Activated naive CD4-positive, alpha-beta T cell treated with anti-CD3 and anti-CD28 coated beads for 36 hours (primary cell): ENCODE measurements around the gene CEP104. TPM values are rescaled to one million over a fixed set of nuclear protein-coding genes. Genes with fewer than 3 reads are reported as not detected.
"Not testable (repeated sequence)": the region's sequence is repeated elsewhere in the genome, so short reads cannot be mapped to it uniquely, and the experiment has no call there.

Source experiments
- CTCF ChIA-PET: fragments of 350-600 bp; sonication (Branson Sonifier 250); formaldehyde crosslinking; loops from one replicate; lab custom pipeline; 2021; ENCODE audit warnings: antibody characterized with exemption; lab: Charles Lee
- DNase-seq: peaks from one replicate; pipeline ENCODE4 v3.0.0-alpha.2; 2020
- H3K27ac Mint-ChIP-seq: one replicate; pipeline ENCODE4 v1.8.0; 2021; ENCODE audit warnings: mild to moderate bottlenecking, mixed read lengths
- H3K27me3 Mint-ChIP-seq: one replicate; pipeline ENCODE4 v1.8.0; 2021; ENCODE audit warnings: low read depth, mixed read lengths
- H3K36me3 Mint-ChIP-seq: one replicate; pipeline ENCODE4 v1.8.0; 2021; ENCODE audit warnings: low read depth, mixed read lengths
- H3K4me1 Mint-ChIP-seq: one replicate; pipeline ENCODE4 v1.8.0; 2021; ENCODE audit warnings: low read depth, mixed read lengths
- H3K4me3 Mint-ChIP-seq: one replicate; pipeline ENCODE4 v1.8.0; 2021; ENCODE audit warnings: mild to moderate bottlenecking, moderate library complexity, mixed read lengths
- H3K9me3 Mint-ChIP-seq: one replicate; pipeline ENCODE4 v1.8.0; 2021; ENCODE audit warnings: mixed read lengths
- intact Hi-C: fragments of 100-400 bp; cut with micrococcal nuclease; formaldehyde crosslinking; loops from one replicate; pipeline ENCODE4 v1.15.1; 2023
- total RNA-seq, 2 experiments: library from RNA; stranded (reverse); gene quantifications; one replicate each; pipeline ENCODE4 v1.2.3, GENCODE V29; 2021

The CEP104 gene
- total RNA-seq, 2 experiments from 2014 or later: 25.4 to 27.3 TPM

- Mint-ChIP-seq H3K27ac (no peak overlapping the region), H3K9me3 (no peaks in the 10 kb centered on the region), H3K4me3 (no peak overlapping the region), H3K4me1 (no peaks in the 10 kb centered on the region), H3K27me3 (no peaks in the 10 kb centered on the region), H3K36me3 (peaks cover 13% of the 10 kb centered on the region)
- CTCF ChIA-PET: no interaction called here
- intact Hi-C loops: no loop called here
- no peak for DNase-seq
Measured at GRCh38 chr1:3816331-3817137, 40.5 kb downstream of the CEP104 start.

DNA sequence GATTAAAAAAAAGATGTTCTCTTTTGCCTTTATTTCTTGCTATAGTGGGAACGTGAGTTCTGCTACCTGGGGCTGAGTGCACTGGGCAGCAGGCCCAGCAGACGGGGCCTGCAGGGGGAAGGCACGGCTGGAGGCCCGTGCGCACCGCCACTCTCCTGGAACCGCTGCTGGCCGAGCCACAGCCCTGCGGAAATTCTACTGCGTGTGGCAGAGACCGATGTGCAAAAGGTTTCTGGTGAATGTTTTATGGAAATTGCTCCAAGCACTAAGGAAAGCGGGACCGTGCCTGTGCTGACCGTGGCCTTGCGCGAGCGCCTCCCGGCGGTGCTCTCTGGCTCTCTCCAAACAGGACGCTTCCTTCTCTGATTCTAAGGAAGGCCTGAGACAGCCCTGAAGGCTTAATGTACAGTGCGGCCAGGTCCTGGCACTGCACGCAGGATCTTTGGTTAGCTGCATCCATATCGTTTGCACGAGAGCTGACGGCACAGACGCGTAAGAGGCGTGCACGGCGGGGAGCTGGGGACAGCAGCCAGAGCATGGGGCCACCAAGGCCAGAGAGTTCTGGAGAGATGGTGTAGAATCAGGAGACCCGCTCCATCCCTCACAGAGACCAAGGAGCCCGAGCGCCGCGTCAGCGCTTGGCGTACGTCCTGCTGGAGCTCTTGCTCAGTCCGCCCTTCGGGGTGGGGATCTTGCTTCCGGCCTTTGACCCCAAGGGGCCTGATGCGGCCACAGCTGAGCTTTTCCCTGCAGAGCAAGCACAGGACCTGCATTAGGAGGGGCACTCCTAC lies 42.0 kb downstream of the CEP104 start:
- CTCF ChIA-PET: no interaction called here

DNA sequence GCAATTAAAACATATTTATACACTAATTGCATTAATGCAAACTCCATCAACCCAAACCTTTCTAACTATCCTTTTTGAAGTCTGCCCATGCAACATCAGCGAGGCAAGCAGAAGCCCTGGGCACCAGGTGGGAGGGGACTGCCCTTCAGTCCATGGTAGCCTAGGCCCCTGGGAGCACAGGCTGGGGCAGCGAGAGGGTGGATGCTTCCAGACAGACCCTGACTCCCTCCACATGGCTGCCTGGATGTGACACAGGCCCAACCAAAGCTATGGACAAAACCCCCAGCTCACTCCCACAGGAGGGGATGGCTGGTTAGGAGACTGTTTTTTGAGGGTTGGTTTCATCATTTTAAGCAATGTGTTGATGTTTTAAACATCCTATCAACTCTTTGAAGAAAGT lies 42.9 kb downstream of the CEP104 start:
- no peaks in the 10 kb centered on the region for H3K27me3 Mint-ChIP-seq
- intact Hi-C loops: no loop called here
- H3K4me3 Mint-ChIP-seq: no peak overlapping the region
- H3K36me3 Mint-ChIP-seq: peaks cover 5% of the 10 kb centered on the region
- no peaks in the 10 kb centered on the region for H3K9me3 Mint-ChIP-seq
- CTCF ChIA-PET: no interaction called here
- no peak overlapping the region for H3K27ac Mint-ChIP-seq
- H3K4me1 Mint-ChIP-seq: no peaks in the 10 kb centered on the region
- DNase-seq: no peak

More for the DNA sequence above, 42.0 kb downstream of the CEP104 start:
- intact Hi-C loops: no loop called here
- no peaks in the 10 kb centered on the region for H3K9me3 Mint-ChIP-seq
- peaks cover 11% of the 10 kb centered on the region for H3K36me3 Mint-ChIP-seq
- H3K27me3 Mint-ChIP-seq: no peaks in the 10 kb centered on the region
- H3K4me3 Mint-ChIP-seq: no peak overlapping the region
- H3K27ac Mint-ChIP-seq: no peak overlapping the region
- H3K4me1 Mint-ChIP-seq: no peaks in the 10 kb centered on the region
- DNase-seq: no peak

DNA sequence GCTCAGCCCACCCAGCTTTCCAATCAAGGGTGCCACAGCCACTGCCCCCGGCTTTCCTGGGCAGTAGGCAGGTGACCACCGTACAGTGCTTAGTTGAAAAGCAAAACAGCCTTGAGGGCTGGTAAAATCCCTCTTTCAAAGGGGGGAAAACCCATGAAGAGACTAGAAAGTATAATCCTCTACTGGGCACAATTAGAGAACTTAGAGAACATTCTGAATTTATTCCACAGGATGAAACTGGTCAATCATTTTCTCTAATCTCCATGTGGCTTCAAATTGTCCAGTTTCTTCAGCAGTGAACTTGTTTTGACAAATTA lies 45.5 kb downstream of the CEP104 start:
- no peak for DNase-seq
- CTCF ChIA-PET: interaction anchor here (1.3 kb wide), 1 partner anchor 12 kb away, joined by 3 read pairs; no protein-coding TSS in a partner anchor
- Mint-ChIP-seq H3K4me1 (no peaks in the 10 kb centered on the region), H3K36me3 (peaks cover 3% of the 10 kb centered on the region), H3K27me3 (no peaks in the 10 kb centered on the region), H3K27ac (no peak overlapping the region), H3K4me3 (no peak overlapping the region), H3K9me3 (no peaks in the 10 kb centered on the region)
- intact Hi-C loops: no loop called here

DNA sequence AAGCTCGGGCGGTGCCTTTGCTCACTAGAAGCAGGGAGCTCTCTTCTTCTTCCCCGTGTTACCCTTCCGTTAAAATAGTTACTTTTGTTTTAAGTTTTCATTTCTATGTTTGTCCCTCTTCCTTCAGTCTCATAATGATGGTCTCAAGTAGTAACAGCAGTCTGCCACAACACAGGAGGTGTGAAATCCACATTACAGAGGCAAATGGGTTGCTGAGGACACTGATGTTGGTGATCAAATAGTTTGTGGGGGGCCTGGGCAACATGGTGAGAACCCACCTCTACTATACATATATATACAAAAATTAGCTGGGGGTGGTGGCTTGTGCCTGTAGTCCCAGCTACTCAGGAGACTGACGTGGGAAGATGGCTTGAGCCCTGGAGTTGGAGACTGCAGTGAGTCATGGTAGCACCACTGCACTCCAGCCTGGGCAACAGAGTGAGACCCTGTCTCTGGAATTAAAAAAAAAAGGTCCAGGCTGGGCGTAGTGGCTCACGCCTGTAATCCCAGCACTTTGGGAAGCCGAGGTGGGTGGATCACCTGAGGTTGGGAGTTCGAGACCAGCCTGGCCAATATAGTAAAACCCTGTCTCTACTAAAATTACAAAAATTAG lies 46.8 kb downstream of the CEP104 start:
- DNase-seq, H3K4me3 Mint-ChIP-seq, H3K36me3 Mint-ChIP-seq, H3K27ac Mint-ChIP-seq, H3K9me3 Mint-ChIP-seq, H3K27me3 Mint-ChIP-seq, H3K4me1 Mint-ChIP-seq, intact Hi-C loops: not testable (repeated sequence)
- CTCF ChIA-PET: interaction anchor here (0.7 to 1.3 kb wide), 2 partner anchors 10 to 43 kb away, joined by 3 read pairs; no protein-coding TSS in a partner anchor

- intact Hi-C loops: no loop called here
- CTCF ChIA-PET: interaction anchor here (0.7 kb wide), 1 partner anchor 43 kb away, joined by 3 read pairs; no protein-coding TSS in a partner anchor
- Mint-ChIP-seq H3K4me1 (no peaks in the 10 kb centered on the region), H3K9me3 (no peaks in the 10 kb centered on the region), H3K27ac (no peak overlapping the region), H3K4me3 (no peak overlapping the region), H3K36me3 (no peaks in the 10 kb centered on the region), H3K27me3 (peaks cover under 1% of the 10 kb centered on the region)
- DNase-seq: no peak
Measured at GRCh38 chr1:3809680-3810079, 47.3 kb downstream of the CEP104 start.

- Mint-ChIP-seq H3K27ac (no peak overlapping the region), H3K27me3 (peaks cover 7% of the 10 kb centered on the region), H3K36me3 (no peaks in the 10 kb centered on the region), H3K9me3 (no peaks in the 10 kb centered on the region), H3K4me1 (no peaks in the 10 kb centered on the region), H3K4me3 (no peak overlapping the region)
- DNase-seq: no peak
- intact Hi-C loops: no loop called here
- CTCF ChIA-PET: no interaction called here
Measured at GRCh38 chr1:3807769-3808168, 49.2 kb downstream of the CEP104 start.

- no peak for DNase-seq
- Mint-ChIP-seq H3K36me3 (no peaks in the 10 kb centered on the region), H3K9me3 (no peaks in the 10 kb centered on the region), H3K27me3 (peaks cover 14% of the 10 kb centered on the region), H3K4me3 (no peak overlapping the region), H3K27ac (no peak overlapping the region), H3K4me1 (peaks cover 4% of the 10 kb centered on the region)
- CTCF ChIA-PET: interaction anchor here (0.8 kb wide), 1 partner anchor 13 kb away, joined by 3 read pairs; no protein-coding TSS in a partner anchor
- intact Hi-C loops: no loop called here
Measured at GRCh38 chr1:3805038-3805437, 52.0 kb downstream of the CEP104 start.

- H3K27ac Mint-ChIP-seq, H3K4me1 Mint-ChIP-seq, H3K36me3 Mint-ChIP-seq, H3K4me3 Mint-ChIP-seq, H3K9me3 Mint-ChIP-seq, intact Hi-C loops, DNase-seq: not testable (repeated sequence)
- H3K27me3 Mint-ChIP-seq: peaks cover 17% of the 10 kb centered on the region
- CTCF ChIA-PET: interaction anchor here (1.3 kb wide), 1 partner anchor 26 kb away, joined by 3 read pairs; no protein-coding TSS in a partner anchor
Measured at GRCh38 chr1:3804627-3804944, 52.4 kb downstream of the CEP104 start.

- no peaks in the 10 kb centered on the region for H3K36me3 Mint-ChIP-seq
- intact Hi-C loops: no loop called here
- H3K27me3 Mint-ChIP-seq: peaks cover 17% of the 10 kb centered on the region
- CTCF ChIA-PET: interaction anchor here (1.3 kb wide), 1 partner anchor 25 kb away, joined by 3 read pairs; no protein-coding TSS in a partner anchor
- H3K9me3 Mint-ChIP-seq: no peaks in the 10 kb centered on the region
- no peak for DNase-seq
- H3K27ac Mint-ChIP-seq: no peak overlapping the region
- H3K4me3 Mint-ChIP-seq: no peak overlapping the region
- peaks cover 4% of the 10 kb centered on the region for H3K4me1 Mint-ChIP-seq
Measured at GRCh38 chr1:3803905-3804626, 52.9 kb downstream of the CEP104 start.

DNA sequence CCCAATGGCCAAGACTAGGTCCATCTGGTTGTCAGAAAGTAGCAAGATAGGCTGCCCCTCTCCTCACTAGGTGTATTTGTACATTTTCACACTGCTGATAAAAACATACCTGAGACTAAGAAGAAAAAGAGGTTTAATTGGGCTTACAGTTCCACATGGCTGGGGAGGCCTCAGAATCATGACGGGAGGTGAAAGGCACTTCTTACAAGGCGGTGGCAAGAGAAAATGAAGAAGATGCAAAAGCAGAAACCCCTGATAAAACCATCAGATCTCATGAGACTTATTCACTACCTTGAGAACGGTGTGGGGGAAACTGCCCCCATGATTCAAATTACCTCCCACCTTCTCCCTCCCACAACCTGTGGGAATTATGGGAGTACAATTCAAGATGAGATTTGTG lies 56.2 kb downstream of the CEP104 start:
- intact Hi-C loops: loop anchor here (1.0 kb wide), 1 partner anchor 24 kb away; no protein-coding TSS in a partner anchor
- not testable (repeated sequence) for H3K27ac Mint-ChIP-seq, H3K36me3 Mint-ChIP-seq, H3K4me3 Mint-ChIP-seq, H3K9me3 Mint-ChIP-seq, DNase-seq
- peaks cover 17% of the 10 kb centered on the region for H3K27me3 Mint-ChIP-seq
- CTCF ChIA-PET: interaction anchor here (0.7 kb wide), 1 partner anchor 25 kb away, joined by 3 read pairs; no protein-coding TSS in a partner anchor
- H3K4me1 Mint-ChIP-seq: peaks cover 13% of the 10 kb centered on the region
